MM.1S (cell line): ENCODE results near the gene BPTF.

ENCODE experiments used
- DNase-seq: peaks from one replicate; pipeline ENCODE4 v3.0.0-alpha.2; 2015
- H2AFZ ChIP-seq: fragments of 300-600 bp; sonication (generic); 2 replicates; pipeline ENCODE4 v1.6.0; 2016; ENCODE audit warnings: antibody characterized with exemption, low read length
- H3F3A ChIP-seq: fragments of 300-600 bp; sonication (generic); 2 replicates; pipeline ENCODE4 v1.6.1; 2016; ENCODE audit warnings: mild to moderate bottlenecking, antibody characterized with exemption, low read length, moderate library complexity, mixed read lengths; ENCODE audit not compliant: insufficient read depth
- H3K27ac ChIP-seq: fragments of 300-600 bp; sonication (generic); 2 replicates; pipeline ENCODE4 v1.5.1; 2016; ENCODE audit warnings: mild to moderate bottlenecking, low read length
- H3K27me3 ChIP-seq: fragments of 300-600 bp; sonication (generic); replicated peaks from 2 replicates; pipeline ENCODE4 v1.6.0; 2016; ENCODE audit warnings: low read length; ENCODE audit not compliant: insufficient read depth
- H3K36me3 ChIP-seq: fragments of 300-600 bp; sonication (generic); replicated peaks from 2 replicates; pipeline ENCODE4 v1.6.1; 2016; ENCODE audit warnings: mild to moderate bottlenecking, low read length, mixed read lengths; ENCODE audit not compliant: insufficient read depth
- H3K4me1 ChIP-seq: fragments of 300-600 bp; sonication (generic); 2 replicates; pipeline ENCODE4 v1.6.1; 2016; ENCODE audit warnings: low read length, mixed read lengths
- H3K4me2 ChIP-seq: fragments of 300-600 bp; sonication (generic); 2 replicates; pipeline ENCODE4 v1.6.0; 2016; ENCODE audit warnings: low read depth, low read length
- H3K4me3 ChIP-seq: fragments of 300-600 bp; sonication (generic); 2 replicates; pipeline ENCODE4 v1.5.1; 2016; ENCODE audit warnings: low read length, mixed read lengths
- H3K79me2 ChIP-seq: fragments of 300-600 bp; sonication (generic); 2 replicates; pipeline ENCODE4 v1.6.1; 2016; ENCODE audit warnings: mixed run types, low read length, mixed read lengths
- H3K9ac ChIP-seq: fragments of 300-600 bp; sonication (generic); 2 replicates; pipeline ENCODE4 v1.6.1; 2016; ENCODE audit warnings: low read length, mixed read lengths
- H3K9me2 ChIP-seq: fragments of 300-600 bp; sonication (generic); replicated peaks from 2 replicates; pipeline ENCODE4 v1.6.1; 2016; ENCODE audit warnings: mild to moderate bottlenecking, low read length, mixed read lengths; ENCODE audit not compliant: insufficient read depth
- H3K9me3 ChIP-seq: fragments of 300-600 bp; sonication (generic); replicated peaks from 2 replicates; pipeline ENCODE4 v1.6.1; 2016; ENCODE audit warnings: mild to moderate bottlenecking, low read length, mixed read lengths; ENCODE audit not compliant: insufficient read depth
- H4K20me1 ChIP-seq: fragments of 300-600 bp; sonication (generic); 2 replicates; pipeline ENCODE4 v1.6.1; 2016; ENCODE audit warnings: mild to moderate bottlenecking, low read length, moderate library complexity, mixed read lengths; ENCODE audit not compliant: insufficient read depth
- EZH2 ChIP-seq: fragments of 300-600 bp; sonication (generic); optimal IDR thresholded peaks from 2 replicates; pipeline ENCODE3; 2017; ENCODE audit warnings: low read depth, mild to moderate bottlenecking, antibody characterized with exemption, low read length, mixed read lengths
- EZH2phosphoT487 ChIP-seq: fragments of 300-600 bp; sonication (generic); IDR thresholded peaks from 2 replicates; pipeline ENCODE4 v1.6.1; 2018; ENCODE audit warnings: antibody characterized with exemption, low read length
- TF ChIP-seq, protein P1 (sequence below): fragments of 300-600 bp; sonication (generic); IDR thresholded peaks from 2 replicates; pipeline ENCODE4 v1.5.1; 2016; ENCODE audit warnings: antibody characterized with exemption, low read length, mixed read lengths

BPTF gene

DNA sequence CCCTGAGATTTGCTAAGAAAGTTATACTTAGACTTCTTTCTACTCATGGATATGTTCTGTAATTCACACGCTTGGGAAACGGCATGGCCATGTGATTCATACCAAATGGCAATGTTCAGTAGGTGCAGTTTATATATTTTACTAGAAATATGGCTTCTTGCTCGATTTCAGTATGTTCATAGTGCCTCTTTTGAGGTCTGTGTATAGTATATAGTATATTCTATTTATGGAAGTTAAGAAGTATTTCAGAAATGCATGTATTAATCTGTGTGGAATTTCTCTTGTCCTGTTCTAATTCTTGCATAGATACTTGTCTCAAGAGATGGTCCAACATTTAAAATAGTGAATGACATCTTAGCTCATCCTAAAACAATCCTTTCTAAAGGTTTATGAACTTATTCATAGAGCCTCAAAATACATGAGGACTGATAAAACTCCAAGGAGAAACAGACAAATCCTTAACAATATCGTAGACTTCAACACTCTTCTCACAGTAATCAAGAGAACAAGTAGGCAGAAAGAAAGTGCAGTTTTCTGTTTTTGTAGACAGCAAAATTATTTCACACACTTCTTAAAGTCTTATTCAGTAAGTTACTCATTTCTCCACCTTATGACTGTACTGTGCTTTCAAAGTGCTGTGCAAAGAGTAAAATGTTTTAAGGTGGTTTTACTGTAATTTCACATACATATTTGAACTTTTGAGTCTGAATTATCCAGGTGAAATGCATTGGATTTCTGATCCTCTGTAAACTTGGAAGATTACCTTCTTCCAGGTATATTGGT is 11.1 kb downstream of the BPTF start:
- H3K9ac ChIP-seq, result no peak overlapping the region
- DNase-seq, result no peak
- no peak overlapping the region for H3K4me3 ChIP-seq
- peaks cover 14% of the 10 kb centered on the region for H4K20me1 ChIP-seq
- no peaks in the 10 kb centered on the region for H3K9me3 ChIP-seq
- TF ChIP-seq EZH2, result no peak
- no peak overlapping the region for H3K27ac ChIP-seq
- H3F3A ChIP-seq, result no peaks in the 10 kb centered on the region
- no peak overlapping the region for H3K4me2 ChIP-seq
- H3K9me2 ChIP-seq, result no peaks in the 10 kb centered on the region
- no peaks in the 10 kb centered on the region for H3K4me1 ChIP-seq
- no peaks in the 10 kb centered on the region for H3K27me3 ChIP-seq
- H3K36me3 ChIP-seq, result no peaks in the 10 kb centered on the region
- peaks cover 97% of the 10 kb centered on the region for H3K79me2 ChIP-seq
- H2AFZ ChIP-seq, result no peak overlapping the region

DNA sequence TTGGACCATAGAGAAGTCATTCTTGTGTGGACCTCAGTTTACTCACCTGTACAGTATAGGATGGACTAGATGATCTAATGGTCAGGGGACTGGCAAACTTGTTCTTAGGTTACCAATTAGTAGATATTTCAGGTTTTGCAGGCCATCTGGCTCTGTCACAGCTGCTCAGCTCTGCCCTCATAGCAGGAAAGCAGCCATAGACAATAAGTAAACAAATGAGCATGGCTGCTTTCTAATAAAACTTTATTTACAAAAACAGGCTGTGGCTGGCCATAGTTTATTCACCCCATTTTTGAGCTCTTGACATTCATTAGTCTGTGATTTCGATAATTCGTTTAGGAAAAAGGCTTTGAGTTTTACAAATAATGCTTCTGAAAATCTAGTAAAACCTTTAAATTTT is 12.7 kb downstream of the BPTF start:
- Histone ChIP-seq H3K9ac (no peak overlapping the region), H3K4me1 (no peaks in the 10 kb centered on the region), H4K20me1 (peaks cover 14% of the 10 kb centered on the region), H3F3A (no peaks in the 10 kb centered on the region), H3K9me3 (no peaks in the 10 kb centered on the region), H3K79me2 (peaks cover 96% of the 10 kb centered on the region), H3K27me3 (no peaks in the 10 kb centered on the region), H2AFZ (no peak overlapping the region), H3K4me2 (no peak overlapping the region), H3K36me3 (no peaks in the 10 kb centered on the region), H3K27ac (no peak overlapping the region), H3K9me2 (no peaks in the 10 kb centered on the region), H3K4me3 (no peak overlapping the region)
- TF ChIP-seq EZH2 (no peak), EZH2phosphoT487 (no peak)
- TF ChIP-seq, protein P1, sequence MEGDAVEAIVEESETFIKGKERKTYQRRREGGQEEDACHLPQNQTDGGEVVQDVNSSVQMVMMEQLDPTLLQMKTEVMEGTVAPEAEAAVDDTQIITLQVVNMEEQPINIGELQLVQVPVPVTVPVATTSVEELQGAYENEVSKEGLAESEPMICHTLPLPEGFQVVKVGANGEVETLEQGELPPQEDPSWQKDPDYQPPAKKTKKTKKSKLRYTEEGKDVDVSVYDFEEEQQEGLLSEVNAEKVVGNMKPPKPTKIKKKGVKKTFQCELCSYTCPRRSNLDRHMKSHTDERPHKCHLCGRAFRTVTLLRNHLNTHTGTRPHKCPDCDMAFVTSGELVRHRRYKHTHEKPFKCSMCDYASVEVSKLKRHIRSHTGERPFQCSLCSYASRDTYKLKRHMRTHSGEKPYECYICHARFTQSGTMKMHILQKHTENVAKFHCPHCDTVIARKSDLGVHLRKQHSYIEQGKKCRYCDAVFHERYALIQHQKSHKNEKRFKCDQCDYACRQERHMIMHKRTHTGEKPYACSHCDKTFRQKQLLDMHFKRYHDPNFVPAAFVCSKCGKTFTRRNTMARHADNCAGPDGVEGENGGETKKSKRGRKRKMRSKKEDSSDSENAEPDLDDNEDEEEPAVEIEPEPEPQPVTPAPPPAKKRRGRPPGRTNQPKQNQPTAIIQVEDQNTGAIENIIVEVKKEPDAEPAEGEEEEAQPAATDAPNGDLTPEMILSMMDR, result no peak
- no peak for DNase-seq

GRCh38 chr17:67838538-67838937 is 13.2 kb downstream of the BPTF start:
- no peak overlapping the region for H3K27ac ChIP-seq
- H4K20me1 ChIP-seq, result peaks cover 14% of the 10 kb centered on the region
- peaks cover 94% of the 10 kb centered on the region for H3K79me2 ChIP-seq
- no peaks in the 10 kb centered on the region for H3F3A ChIP-seq
- no peak overlapping the region for H3K4me3 ChIP-seq
- no peaks in the 10 kb centered on the region for H3K9me2 ChIP-seq
- H3K9me3 ChIP-seq, result no peaks in the 10 kb centered on the region
- H2AFZ ChIP-seq, result no peak overlapping the region
- H3K4me1 ChIP-seq, result no peaks in the 10 kb centered on the region
- no peak overlapping the region for H3K9ac ChIP-seq
- DNase-seq, result no peak
- no peaks in the 10 kb centered on the region for H3K36me3 ChIP-seq
- no peak overlapping the region for H3K4me2 ChIP-seq
- TF ChIP-seq, protein P1, result no peak
- no peak for TF ChIP-seq EZH2phosphoT487
- no peak for TF ChIP-seq EZH2
- H3K27me3 ChIP-seq, result no peaks in the 10 kb centered on the region

DNA sequence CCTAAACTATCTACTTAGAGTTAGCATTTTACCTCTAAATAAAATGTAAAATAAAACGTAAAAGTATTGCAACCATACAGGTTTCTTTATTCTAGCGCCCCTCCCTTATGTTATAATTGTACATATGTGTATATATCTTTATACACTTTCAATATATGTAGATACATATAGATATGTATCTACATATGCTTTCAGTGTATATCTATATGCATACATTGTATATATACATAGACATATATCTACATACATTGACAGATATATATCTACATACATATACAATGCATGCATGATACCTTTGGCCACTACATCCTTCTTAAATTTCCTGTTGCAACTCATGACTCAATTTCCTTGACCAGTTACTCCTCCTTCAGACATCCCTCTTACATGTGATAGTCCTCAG is 16.7 kb downstream of the BPTF start:
- Histone ChIP-seq H3F3A (no peaks in the 10 kb centered on the region), H3K9me3 (no peaks in the 10 kb centered on the region), H4K20me1 (peaks cover 4% of the 10 kb centered on the region; the same call in 1 of the 2 replicates), H3K27ac (no peak overlapping the region), H3K79me2 (peaks cover 86% of the 10 kb centered on the region), H3K9me2 (no peaks in the 10 kb centered on the region), H3K4me2 (no peak overlapping the region), H3K27me3 (no peaks in the 10 kb centered on the region), H3K9ac (no peak overlapping the region), H3K4me3 (no peak overlapping the region), H2AFZ (no peak overlapping the region), H3K36me3 (no peaks in the 10 kb centered on the region), H3K4me1 (no peaks in the 10 kb centered on the region)
- no peak for TF ChIP-seq EZH2
- TF ChIP-seq, protein P1, result no peak
- no peak for TF ChIP-seq EZH2phosphoT487
- DNase-seq, result no peak
